ENCODE data around the gene PPTC7.
"Not testable (repeated sequence)": the region's sequence is repeated elsewhere in the genome, so short reads cannot be mapped to it uniquely, and the experiment has no call there.

GRCh38 chr12:110518014-110518413, 65.1 kb downstream of the PPTC7 start:
- not testable (repeated sequence) for TF ChIP-seq CTCF, POLR2A (IDR thresholded peaks at IDR 0.05)
